Cerebellar nuclear complex (tissue), 1 donor: ENCODE measurements around the gene MCOLN1.

ENCODE experiments used
- DNase-seq, 2 experiments: peaks; one replicate each; lab custom pipeline; 2025; lab: John Stamatoyannopoulos, UW

The MCOLN1 gene

DNA sequence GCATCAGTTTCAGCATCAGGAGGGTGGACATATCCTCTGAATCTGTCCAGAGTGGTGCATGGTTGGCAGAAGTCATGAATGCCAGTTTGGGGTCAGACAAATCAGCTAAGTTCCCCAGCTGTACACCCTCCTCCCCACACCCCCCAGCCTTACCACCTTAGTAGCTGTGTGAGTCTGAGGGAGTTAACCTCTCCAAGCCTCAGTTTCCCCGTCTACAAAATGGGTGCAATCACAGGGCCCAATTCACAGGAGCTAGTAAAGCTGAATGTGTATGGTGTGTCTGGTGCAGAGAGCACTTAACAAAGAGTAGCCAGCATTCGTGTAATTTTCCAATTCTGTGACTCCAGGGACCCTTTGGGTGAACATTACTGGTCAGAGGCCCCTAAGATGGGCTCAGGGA is 19.9 kb upstream of the MCOLN1 start:
- no peak for DNase-seq

DNA sequence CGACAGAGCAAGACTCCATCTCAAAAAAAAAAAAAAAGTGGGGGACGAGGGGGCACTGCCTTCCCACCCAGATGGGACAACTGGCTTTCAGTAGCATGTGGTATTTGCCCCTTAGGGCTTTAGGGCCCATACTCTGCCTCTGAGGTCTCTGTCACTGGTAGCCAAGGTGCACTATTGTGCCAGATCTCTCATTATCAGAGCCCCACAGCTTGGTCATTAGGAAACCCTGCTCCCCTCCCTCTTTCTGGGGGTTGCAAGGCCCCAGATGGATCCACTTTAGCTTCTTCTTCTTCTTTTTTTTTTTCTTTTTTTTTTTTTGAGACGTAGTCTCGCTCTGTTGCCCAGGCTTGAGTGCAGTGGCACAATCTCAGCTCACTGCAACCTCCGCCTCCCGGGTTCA is 17.7 kb upstream of the MCOLN1 start:
- no peak for DNase-seq

DNA sequence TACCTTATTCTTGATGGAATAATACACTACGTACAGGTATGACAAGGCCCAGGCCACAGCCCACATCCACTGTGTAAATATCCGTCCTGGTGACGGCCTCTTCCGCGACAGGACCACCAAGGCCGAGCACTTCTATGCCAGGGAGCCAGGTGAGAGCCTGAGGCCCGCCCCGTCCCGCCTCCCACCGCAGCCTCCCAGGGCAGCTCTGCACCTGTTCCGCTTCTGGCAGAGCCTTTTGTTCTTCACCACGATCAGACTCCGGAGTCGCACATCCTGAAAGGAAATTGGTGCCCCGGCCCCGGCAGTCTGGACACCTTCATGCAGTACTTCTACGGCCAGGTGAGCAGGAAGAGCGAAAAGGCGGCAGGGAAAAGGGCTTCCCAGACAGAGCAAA is 17.1 kb upstream of the MCOLN1 start:
- no peak for DNase-seq

DNA sequence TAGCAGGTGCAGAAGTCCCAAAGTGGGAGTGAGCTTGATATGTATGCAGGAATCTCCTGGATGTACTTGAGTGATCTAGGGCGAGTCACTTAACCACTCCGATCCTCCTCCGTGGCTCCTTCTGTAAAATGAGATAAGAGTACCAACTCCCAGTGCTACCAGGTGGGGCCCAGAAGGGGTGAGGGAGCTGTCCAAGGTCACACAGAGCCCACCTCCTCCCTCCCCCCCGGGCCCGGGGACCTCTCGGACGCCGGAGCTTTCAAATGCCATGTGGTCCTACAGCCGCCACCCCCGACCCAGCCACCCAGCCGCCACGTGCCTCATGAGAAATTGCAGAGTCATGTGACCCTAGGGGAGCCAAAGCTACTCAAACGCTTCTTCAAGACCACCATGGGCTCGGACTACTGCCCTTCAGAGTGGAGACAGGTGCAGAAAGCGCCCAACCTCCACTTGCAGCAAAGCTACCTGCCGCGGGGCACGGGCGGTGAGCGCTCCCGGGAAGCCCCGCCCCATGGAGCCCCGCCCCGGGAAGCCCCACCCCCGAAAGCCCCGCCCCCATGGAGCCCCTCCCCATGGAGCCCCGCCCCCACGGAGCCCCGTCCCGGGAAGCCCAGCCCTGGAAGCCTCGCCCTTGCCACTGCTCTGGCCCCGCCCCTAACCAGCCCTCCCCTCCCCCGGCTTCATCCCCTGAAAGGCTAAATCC is 16.6 kb upstream of the MCOLN1 start:
- no peak for DNase-seq

DNA sequence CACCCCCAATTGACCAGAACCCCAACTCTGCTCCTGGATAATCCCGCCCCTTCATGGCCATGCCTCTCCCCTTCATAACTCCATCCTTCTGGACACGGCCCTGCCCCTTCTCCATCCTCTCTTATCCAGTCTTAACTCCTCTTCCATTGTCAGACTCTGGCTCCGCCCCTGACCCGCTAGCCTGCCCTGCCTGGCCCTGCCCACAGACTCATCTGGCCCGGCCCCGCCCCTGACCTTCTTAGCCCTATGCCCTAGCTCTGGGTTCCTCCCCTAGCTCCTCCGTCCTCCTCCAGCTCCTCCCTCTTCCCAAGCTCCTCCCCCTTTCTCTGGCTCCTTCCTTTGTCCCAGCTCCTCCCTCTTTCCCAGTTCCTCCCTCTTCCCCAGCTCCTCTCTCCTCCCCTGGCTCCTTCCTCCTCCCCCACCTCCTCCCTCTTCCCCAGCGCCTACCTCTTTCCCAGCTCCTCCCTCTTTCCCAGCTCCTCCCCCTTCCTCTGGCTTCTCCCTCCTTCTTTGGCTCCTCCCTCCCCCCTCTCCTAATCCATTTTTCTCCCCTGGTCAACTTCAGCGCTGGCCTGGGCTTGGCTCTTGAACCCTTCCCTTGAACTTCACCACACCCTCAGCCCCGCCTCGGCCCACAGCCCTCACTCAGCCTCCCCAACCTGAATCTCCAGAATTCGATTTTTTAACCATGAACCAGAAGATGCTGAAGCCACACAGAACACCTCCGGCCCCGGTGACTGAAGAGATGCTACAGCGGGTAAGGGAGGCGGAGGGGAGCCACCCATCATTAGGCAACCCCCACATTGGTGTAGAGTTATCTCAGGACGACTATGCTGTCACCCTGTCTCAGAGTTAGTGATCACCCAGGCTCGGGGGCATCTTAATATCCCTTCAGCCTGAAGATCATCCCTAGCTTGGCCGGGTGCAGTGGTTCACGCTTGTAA is 15.8 kb upstream of the MCOLN1 start:
- DNase-seq, result no peak

DNA sequence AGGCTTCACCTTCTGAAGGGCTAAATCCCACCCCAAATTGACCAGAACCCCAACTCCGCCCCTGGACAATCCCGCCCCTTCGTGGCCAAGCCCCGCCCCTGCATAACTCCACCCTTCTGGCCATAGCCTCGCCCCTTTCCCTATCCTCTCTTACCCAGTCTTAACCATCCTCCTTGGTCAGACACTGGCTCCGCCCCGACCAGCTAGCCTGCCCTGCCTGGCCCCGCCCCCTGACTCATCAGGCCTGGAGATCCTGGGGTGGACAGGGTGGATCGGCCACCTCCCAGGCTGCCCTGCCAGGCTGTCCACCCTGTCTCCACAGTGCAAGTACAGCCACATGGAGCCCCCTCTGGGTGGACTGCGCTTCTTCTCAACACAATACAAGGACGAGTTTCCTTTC is 14.5 kb upstream of the MCOLN1 start:
- DNase-seq, result no peak

DNA sequence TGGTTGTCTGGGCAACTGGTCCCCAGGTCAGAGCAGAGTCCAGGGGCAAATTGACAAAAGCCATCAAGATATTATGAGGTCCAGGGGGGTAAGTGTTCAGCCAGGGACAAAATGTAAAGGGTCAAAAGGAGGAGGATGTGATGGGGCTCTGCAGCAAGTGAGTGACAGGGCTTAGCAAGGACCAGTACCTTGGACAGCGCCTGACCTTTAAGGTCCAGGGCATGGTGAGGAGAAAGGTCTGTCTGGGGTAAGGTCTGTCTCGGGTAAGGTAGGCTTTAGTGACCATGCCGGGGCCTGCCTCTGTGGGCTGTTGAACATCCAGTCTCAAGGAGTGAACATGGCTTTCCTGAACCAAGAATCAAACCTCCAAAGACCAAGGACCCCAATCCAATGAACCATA is 12.8 kb upstream of the MCOLN1 start:
- no peak for DNase-seq

DNA sequence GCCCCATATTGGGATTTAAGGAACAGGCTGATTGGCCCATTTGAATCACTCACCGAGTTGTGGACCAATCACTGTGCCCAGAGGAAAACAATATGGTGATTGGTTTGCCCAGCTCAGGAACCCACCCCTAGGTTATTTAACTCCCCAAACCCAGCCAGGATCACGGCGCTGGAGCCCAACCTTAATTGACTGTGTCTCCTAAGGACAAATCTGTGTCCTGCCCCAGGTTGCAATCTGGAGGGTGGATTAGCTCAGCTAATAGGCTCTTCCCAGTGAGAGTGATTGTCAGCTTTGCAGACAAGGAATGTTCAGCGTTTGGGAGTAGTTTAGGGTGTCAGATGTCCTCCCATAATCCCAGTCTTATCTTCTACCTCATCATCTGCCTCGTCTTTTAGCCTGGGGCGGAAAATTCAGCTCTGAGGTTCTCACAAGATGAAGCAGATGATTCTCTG is 10.0 kb upstream of the MCOLN1 start:
- DNase-seq, result no peak

DNA sequence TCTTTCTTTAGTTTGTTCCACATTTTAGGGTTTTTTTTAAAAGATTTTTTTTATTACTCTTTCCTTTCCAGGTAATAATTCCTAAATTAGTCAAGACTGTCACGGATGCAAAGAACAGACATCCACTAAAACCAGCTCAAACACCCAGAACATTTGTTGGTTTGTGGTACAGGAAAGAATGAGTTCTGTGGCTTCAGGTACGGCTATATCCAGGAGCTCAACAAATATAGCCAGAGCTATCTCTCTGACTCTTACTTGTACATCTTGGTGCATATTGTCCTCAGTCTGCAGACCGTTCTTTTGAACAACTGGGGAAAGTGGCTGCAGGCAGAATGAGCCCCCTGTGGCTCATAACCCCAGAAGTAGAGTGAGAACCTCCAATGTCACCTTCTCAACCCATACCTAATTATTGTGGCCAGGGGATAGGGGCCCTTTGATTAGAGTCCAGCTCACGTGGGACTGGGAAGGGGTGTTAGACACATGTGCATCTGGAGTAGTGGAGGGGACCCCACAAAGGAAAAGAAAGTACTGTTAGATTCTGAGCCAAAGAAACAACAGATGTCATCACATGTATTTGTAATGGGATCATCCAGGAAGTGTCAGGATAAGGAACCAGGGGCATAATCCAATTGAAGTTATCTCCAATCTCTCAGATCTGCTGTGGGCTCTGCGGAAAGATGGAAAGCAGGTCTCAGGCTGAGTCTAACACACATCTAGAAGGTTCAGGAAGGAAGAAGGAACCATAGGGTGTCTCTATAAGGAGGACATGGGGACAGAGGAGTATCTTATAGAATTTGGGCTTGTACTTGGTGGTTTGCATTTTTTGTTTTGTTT is 8.4 kb upstream of the MCOLN1 start:
- no peak for DNase-seq

DNA sequence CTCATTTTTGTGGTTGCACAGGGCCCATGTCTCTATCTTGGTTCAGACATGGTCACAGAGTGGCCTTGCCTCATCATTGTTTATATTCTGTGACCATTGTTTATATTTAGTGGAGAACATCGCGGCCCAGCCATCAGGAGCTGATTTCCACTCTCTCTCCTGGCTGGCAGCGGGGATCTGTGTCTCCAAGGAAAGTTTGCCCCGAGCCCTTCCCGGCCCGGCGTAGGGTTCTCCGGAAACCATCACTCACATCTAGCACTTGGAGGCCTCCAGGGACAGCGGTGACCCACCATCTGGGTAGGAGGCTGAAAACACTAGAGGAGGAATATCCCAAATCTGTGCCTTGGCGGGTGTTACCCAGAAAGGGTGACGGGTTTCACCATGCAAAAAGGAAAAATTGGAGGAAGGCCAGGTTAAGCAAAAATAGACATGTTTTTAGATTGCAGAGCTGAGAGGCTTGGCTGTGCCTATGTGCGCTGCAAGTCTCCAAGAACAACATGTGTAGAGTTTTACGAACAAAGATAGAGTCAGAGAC is 7.2 kb upstream of the MCOLN1 start:
- no peak for DNase-seq

DNA sequence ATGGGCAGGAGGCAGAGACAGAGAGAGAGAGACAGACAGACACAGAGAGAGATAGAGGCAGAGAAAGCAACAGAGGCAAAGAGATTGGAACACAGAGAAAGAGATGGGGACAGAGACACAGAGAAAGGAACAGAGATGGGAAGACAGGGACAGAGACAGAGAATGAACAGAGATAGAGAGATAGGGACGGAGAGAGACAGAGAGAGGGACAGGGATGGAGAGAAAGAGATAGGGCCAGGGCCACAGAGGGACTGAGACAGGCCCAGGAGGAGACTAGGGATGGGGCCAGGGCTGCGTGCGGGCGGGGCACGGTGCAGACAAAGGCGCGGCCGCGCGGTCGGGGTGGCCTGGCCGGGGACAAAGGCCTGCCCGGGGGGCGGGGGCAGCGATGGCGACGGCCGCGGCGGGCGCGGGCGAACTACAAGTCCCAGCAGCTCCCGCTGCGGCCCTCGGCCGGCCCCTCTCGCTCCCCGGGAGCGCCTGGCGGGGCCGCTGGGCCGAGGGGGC is 6.7 kb upstream of the MCOLN1 start, which contains the start of gene ZNF358:
TSS of gene ZNF358 (plus strand) at position 459 of the 507 bp plus-strand sequence. CDS start 3,140 bp downstream, outside the sequence.
- no peak for DNase-seq

DNA sequence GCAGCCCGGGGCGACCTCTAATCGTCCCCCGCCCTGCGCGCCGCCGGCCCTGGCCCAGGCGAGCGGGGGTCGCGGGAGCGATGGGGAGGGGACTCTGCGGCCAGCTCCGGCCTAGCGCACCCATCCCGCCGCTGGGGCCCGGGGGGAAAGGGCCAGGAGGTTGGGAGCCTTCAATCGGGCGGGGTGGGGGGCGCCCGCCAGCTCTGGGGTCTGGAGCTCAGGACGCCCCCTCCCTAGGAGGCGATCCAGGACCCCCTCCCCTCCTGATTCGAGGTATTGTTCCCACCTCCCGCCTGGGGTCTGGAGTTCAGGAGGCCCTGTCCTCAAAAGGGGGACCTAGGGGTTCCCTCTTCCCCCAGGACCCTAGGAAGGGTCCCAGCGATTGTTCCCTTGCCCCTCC is 6.1 kb upstream of the MCOLN1 start:
- no peak for DNase-seq

DNA sequence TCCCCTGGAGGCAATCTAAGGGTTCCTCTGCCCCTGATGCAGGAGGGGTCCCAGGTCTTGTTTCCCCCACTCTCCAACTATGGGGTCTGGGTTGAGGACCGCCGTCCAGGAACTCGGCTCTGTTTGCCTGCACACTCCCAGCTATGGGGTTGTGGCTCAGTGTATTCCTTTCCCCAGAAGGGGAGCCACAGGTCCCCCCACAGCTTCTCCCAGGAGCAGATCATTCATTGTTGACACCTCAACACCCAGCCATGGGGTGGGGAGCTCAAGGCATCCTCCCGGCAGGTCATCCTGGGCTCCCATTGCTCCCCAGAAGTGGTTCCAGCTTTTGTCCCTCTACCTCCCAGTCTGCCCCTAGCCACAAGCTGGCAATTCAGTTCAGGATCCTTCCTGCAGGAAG is 5.5 kb upstream of the MCOLN1 start:
- DNase-seq, result no peak

DNA sequence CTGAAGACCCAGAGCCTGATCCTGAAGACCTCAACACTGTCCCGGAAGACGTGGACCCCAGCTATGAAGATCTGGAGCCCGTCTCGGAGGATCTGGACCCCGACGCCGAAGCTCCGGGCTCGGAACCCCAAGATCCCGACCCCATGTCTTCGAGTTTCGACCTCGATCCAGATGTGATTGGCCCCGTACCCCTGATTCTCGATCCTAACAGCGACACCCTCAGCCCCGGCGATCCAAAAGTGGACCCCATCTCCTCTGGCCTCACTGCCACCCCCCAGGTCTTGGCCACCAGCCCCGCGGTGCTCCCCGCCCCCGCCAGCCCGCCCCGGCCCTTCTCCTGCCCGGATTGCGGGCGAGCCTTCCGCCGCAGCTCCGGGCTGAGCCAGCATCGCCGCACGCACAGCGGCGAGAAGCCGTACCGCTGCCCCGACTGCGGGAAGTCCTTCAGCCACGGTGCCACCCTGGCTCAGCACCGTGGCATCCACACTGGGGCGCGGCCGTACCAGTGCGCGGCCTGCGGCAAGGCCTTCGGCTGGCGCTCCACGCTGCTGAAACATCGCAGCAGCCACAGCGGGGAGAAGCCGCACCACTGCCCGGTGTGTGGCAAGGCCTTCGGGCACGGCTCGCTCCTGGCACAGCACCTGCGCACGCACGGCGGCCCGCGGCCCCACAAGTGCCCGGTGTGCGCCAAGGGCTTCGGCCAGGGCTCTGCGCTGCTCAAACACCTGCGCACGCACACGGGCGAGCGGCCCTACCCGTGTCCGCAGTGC is 2.9 kb upstream of the MCOLN1 start:
- no peak for DNase-seq

DNA sequence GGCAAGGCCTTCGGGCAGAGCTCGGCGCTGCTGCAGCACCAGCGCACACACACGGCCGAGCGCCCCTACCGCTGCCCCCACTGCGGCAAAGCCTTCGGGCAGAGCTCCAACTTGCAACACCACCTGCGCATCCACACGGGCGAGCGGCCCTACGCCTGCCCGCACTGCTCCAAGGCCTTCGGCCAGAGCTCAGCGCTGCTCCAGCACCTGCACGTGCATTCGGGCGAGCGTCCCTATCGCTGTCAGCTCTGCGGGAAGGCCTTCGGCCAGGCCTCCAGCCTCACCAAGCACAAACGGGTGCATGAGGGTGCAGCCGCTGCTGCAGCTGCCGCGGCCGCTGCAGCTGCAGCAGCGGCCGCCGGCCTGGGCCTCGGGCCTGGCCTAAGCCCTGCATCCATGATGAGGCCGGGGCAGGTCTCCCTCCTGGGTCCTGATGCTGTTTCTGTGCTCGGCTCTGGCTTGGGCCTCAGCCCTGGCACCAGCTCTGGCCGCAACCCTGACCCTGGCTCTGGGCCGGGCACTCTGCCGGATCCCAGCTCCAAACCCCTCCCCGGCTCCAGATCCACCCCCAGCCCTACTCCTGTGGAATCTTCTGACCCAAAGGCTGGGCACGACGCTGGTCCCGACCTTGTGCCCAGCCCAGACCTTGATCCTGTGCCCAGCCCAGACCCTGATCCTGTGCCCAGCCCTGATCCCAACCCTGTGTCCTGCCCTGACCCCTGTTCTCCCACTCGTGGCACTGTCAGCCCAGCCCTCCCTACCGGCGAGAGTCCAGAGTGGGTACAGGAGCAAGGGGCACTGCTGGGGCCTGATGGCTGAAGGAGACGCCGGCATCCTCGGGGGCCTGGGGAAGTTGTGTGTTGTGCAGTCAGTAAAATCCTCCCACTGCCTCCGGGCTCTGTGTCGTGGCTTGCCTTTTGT is 2.0 kb upstream of the MCOLN1 start:
- DNase-seq, result no peak

DNA sequence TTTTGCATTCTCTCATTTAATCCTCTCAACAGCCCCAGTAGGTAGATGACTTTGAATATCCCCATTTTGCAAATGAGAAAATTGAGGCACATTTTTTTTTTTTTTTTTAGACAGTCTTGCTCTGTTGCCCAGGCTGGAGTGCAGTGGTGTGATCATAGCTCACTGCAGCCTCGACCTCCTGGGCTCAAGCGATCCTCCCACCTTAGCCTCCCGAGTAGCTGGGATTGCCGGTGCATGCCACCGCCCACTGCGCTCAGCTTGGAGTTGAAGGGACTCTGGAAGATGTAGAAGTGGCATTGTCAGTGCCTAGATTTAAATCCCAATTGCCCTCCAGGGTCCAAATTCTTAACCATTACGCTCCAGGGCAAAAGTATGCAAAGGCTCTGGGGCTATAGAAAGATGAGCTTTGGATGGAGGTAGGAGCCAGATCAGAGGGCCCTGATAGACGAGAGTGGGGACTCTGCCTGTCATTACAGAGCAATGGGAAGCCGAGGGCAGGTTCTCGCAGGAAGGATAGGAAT is 813 bp upstream of the MCOLN1 start:
- DNase-seq, result no peak

DNA sequence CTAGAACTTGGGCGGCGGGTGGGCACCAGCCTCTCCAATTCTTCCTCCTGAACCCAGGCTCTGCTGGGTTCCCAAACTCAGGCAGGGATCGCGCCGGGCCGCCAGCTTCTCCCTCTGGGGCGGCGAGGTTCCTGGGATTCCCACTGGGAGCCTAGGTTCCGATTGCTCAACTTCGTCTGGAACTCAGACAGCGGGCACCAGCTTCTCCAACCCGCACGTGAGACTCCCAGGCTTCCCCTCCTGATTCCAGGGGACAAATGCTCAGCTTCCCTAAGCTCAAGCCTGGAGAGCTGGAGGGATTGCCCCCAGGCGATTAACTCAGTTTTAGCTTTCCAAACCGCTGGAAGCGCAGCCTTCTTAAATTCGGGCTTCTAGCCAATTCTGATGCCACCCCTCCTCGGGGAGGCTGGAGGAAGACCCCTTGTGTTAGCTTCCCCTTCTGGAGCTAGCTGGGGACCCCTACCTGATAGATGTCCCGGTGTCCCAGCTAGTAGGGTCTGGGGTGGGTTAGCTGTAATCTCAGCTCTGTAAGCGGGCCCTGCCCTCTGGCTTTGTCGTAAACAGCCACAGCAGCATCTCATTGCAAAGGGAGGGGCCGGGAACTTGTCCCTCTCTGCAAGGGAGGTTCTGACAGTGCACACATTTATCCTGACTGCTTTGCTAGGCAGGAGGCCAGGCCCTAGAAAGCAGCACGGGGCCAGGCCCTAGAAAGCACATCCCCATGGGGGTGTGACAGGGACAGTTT is 671 bp downstream of the MCOLN1 start:
- DNase-seq, result no peak

DNA sequence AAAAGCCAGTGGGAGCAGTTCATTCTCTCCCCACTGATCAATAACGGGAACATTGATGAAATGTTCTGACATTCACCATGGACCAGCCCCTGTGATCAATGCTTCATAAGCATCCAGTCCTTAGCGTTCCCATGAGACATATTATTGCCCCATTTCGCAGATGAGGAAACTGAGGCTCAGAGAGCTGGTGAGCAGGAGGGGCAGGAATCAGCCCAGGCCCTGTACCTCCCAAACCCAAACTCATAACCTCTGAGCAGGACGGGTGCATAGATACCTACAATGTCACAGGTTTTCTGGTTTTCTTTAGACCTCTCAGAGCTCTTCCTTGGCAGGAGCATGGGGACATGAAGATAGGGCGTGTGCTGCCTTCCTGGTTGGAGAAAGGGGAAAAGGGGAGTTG is 2.1 kb downstream of the MCOLN1 start:
- no peak for DNase-seq
